ENCODE measurements around the gene COL21A1.

COL21A1 gene

GRCh38 chr6:56246881-56247653 is at the start of gene COL21A1:
Gene COL21A1, minus strand, starts transcription at chr6:56247580. Its CDS starts 64,962 bp downstream, at chr6:56182618.
- H3K4me3 ChIP-seq (replicated peaks; ENCODE audit: low read depth, low read length) = peak within 1 kb of the TSS; percentile 60
- no peak for DNase-seq (ENCODE audit: extremely low read depth, low read depth)

GRCh38 chr6:56293781-56294180 is 46.4 kb upstream of the COL21A1 start:
- no peak for DNase-seq (ENCODE audit: extremely low read depth, low read depth)
- H3K4me3 ChIP-seq (replicated peaks; ENCODE audit: low read depth, low read length) = no peak overlapping the region
- no peak for TF ChIP-seq CTCF (IDR thresholded peaks at IDR 0.05; ENCODE audit: low read depth, low read length, missing control alignments)

More at GRCh38 chr6:56246881-56247653, at the start of gene COL21A1:
- TF ChIP-seq CTCF (IDR thresholded peaks at IDR 0.05; ENCODE audit: low read depth, low read length, missing control alignments) = peak; percentile 53

- TF ChIP-seq CTCF (IDR thresholded peaks at IDR 0.05; ENCODE audit: low read depth, low read length, missing control alignments) = peak; percentile 52
- peak; percentile 71 for DNase-seq (ENCODE audit: extremely low read depth, low read depth)
- no peak overlapping the region for H3K4me3 ChIP-seq (replicated peaks; ENCODE audit: low read depth, low read length)
These were observed 45.3 kb upstream of the COL21A1 start for GRCh38 chr6:56292505-56293181.

GRCh38 chr6:56291302-56291917 is 44.0 kb upstream of the COL21A1 start:
- H3K4me3 ChIP-seq (replicated peaks; ENCODE audit: low read depth, low read length) = no peak overlapping the region
- no peak for TF ChIP-seq CTCF (IDR thresholded peaks at IDR 0.05; ENCODE audit: low read depth, low read length, missing control alignments)
- no peak for DNase-seq (ENCODE audit: extremely low read depth, low read depth)

GRCh38 chr6:56289721-56290120 is 42.3 kb upstream of the COL21A1 start:
- TF ChIP-seq CTCF (IDR thresholded peaks at IDR 0.05; ENCODE audit: low read depth, low read length, missing control alignments) = no peak
- DNase-seq (ENCODE audit: extremely low read depth, low read depth) = no peak
- H3K4me3 ChIP-seq (replicated peaks; ENCODE audit: low read depth, low read length) = no peak overlapping the region

GRCh38 chr6:56288347-56288746 is 41.0 kb upstream of the COL21A1 start:
- TF ChIP-seq CTCF (IDR thresholded peaks at IDR 0.05; ENCODE audit: low read depth, low read length, missing control alignments) = no peak
- H3K4me3 ChIP-seq (replicated peaks; ENCODE audit: low read depth, low read length) = no peak overlapping the region
- no peak for DNase-seq (ENCODE audit: extremely low read depth, low read depth)
